Measurements from ENCODE around the gene CIROP. TPM values are rescaled to one million over a fixed set of nuclear protein-coding genes. Genes with fewer than 3 reads are reported as not detected.
A peak's percentile ranks its signal among the peaks of the same experiment; 100 is the strongest.

CIROP gene
- total and polyA plus RNA-seq, 8 donors, result 0.06 to 0.08 TPM; not detected in 6

DNA sequence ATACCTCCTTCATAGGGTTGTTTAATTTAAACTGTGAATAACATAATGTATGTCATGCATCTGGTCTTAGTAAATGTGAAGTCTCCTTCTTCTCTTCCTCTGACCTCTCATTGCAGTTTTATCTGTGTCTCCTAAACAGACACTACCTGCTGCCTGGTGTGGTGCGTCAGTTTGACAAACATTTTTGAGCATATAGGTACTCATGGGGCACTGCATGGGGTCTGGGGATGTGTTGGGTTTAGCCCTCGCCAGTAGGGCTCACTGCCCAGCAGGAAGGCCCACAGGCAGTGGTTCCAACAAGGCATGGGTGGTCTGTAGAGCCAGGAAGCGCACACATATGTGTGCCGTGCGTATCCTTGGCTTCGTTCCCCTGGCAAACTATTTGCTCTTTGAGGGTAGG, 17.3 kb upstream of the CIROP start:
- H3K27me3 ChIP-seq, result no peaks in the 10 kb centered on the region
- DNase-seq, result no peak
- no peaks in the 10 kb centered on the region for H3K9me3 ChIP-seq
- TF ChIP-seq, protein P1, sequence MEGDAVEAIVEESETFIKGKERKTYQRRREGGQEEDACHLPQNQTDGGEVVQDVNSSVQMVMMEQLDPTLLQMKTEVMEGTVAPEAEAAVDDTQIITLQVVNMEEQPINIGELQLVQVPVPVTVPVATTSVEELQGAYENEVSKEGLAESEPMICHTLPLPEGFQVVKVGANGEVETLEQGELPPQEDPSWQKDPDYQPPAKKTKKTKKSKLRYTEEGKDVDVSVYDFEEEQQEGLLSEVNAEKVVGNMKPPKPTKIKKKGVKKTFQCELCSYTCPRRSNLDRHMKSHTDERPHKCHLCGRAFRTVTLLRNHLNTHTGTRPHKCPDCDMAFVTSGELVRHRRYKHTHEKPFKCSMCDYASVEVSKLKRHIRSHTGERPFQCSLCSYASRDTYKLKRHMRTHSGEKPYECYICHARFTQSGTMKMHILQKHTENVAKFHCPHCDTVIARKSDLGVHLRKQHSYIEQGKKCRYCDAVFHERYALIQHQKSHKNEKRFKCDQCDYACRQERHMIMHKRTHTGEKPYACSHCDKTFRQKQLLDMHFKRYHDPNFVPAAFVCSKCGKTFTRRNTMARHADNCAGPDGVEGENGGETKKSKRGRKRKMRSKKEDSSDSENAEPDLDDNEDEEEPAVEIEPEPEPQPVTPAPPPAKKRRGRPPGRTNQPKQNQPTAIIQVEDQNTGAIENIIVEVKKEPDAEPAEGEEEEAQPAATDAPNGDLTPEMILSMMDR (IDR thresholded peaks at IDR 0.05), result no peak
- no peak for ATAC-seq
- intact Hi-C loops (cut with DNase I), result loop anchor here (5.0 to 10.0 kb wide), 2 partner anchors 63 to 65 kb away; partner anchors contain the start of gene SLC7A8 (in 1 of the 2)
- H3K36me3 ChIP-seq, result peaks cover 0 to 6% of the 10 kb centered on the region in 2 donors
- no peak overlapping the region for H3K4me3 ChIP-seq
- no peak overlapping the region for H3K27ac ChIP-seq
- peaks cover 11 to 42% of the 10 kb centered on the region in 2 donors for H3K4me1 ChIP-seq

DNA sequence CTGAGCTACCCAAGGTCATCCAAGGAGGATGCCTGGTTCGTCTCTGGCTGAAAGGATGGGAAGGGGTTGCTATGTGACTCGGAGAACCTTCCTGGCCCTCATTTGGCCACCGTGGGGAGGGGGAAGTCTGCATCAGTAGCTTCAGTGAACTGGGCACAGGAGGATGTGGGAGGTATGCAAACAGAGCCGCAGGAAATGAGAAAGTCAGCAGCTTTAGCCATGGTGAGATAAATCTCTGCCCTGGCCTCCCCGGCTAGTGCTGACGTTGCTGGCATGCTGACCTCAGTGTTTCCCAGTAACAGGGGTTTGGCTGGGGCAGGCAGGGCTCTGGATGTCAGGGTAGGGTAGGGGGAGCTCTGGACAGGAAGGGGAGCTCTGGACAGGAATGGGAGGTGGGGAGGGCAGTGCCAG, 16.6 kb upstream of the CIROP start:
- Histone ChIP-seq H3K36me3 (peaks cover 0 to under 1% of the 10 kb centered on the region in 2 donors), H3K27ac (no peak overlapping the region)
- ATAC-seq, result peak; percentile 21

DNA sequence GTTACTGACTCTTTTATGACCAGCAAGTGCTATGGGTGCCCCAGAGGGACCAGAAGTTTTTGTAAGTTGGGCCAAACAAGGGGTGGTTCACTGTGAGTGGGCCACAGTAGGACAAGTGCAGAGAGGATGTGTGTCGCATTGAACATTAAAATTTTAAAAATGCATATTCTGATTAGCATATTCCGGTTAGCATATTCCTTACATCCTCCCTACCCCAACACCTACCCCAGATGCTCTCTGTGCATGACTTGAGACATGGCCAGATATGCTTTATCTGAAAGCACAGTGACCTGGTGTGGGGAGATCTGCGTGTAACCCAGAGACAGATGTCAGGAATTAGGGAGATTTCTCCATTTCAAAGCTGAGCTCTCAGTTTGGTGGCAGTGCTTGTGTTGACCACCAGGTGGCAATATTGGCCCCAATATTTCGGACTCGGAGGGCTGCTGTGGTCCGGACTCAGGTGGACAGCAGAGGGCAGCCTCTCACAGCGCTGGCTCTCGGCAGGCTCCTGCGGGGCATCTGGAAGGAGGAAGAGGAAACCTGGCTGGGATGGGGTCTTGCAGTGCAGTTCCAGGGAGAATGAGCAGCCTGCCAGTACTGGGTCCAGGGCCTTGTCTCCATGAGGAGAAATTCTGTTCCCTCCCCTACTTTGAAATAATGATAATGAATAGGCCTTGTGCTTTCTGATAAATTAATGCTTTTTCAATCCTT, 15.9 kb upstream of the CIROP start:
- Histone ChIP-seq H3K27ac (peak overlapping the region in 1 of 2 donors; percentile 89), H3K36me3 (no peaks in the 10 kb centered on the region), H3K27me3 (no peaks in the 10 kb centered on the region), H3K4me1 (peaks cover 11 to 47% of the 10 kb centered on the region in 2 donors), H3K4me3 (no peak overlapping the region), H3K9me3 (no peaks in the 10 kb centered on the region)
- ATAC-seq (peak; percentile 96), DNase-seq (peak; percentile 84 to 96 (median 92))
- TF ChIP-seq, protein P1 (IDR thresholded peaks at IDR 0.05), result peak; percentile 99
- intact Hi-C loops (cut with DNase I), result loop anchor here (5.0 to 10.0 kb wide), 2 partner anchors 64 to 67 kb away; partner anchors contain the start of gene SLC7A8 (in 1 of the 2)

More for the DNA sequence above, 16.6 kb upstream of the CIROP start:
- Histone ChIP-seq H3K4me1 (peaks cover 11 to 42% of the 10 kb centered on the region in 2 donors), H3K9me3 (no peaks in the 10 kb centered on the region), H3K4me3 (no peak overlapping the region), H3K27me3 (no peaks in the 10 kb centered on the region)
- intact Hi-C loops (cut with DNase I), result loop anchor here (5.0 to 10.0 kb wide), 2 partner anchors 63 to 66 kb away; partner anchors contain the start of gene SLC7A8 (in 1 of the 2)
- DNase-seq, result peak in 1 of 4 donors; percentile 57
- TF ChIP-seq, protein P1 (IDR thresholded peaks at IDR 0.05), result no peak

DNA sequence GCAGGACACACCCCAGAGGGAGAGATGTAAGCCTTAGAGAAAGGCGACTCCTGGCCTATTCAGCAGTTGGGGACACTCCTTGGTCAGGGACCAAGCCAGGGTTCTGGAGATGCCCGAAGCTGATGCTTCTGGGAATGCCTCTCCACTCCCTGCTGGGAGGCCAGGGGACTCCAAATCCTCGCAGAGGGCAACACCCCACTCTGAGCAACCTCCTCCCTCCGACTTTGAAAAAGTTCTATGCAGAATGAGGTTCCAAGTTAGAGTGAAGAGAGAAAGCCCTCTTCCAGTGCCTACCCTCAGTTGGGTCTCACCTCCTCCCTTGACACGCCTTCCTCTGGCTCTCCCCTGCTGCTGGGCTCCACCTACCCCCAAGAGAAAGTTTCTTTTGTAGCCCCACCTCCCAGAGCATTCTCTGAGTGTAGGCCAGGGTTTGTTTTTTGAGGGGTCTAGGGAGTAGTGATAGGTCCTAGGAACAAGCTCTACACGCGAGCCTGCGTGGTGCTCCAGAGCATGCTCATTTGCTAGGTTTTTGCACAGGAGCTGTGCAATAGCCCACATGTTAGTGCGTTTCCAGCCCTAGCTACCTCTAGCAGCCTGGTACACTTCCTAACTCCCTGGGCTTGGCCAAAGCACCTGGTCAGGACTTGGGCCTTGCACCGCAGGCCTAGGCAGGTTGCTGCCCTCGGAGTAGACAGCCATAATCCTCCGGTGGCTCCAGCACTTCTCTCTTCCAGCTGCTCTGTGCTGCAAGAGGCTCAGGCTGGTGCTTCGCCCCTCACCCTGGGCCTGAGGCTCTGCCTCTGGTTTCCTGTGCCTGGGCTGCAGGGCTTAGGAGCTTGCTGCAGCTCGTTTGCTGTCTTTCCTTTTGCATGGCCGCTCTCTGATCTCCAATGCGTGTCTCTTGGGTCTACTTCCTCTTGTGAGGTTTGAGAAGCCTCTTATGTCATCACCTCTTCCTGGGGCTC, 14.9 kb upstream of the CIROP start:
- H3K27me3 ChIP-seq, result no peaks in the 10 kb centered on the region
- H3K36me3 ChIP-seq, result no peaks in the 10 kb centered on the region
- peaks cover 18 to 58% of the 10 kb centered on the region in 2 donors for H3K4me1 ChIP-seq
- intact Hi-C loops (cut with DNase I), result loop anchor here (5.0 to 10.0 kb wide), 2 partner anchors 65 to 68 kb away; partner anchors contain the start of gene SLC7A8 (in 1 of the 2)
- H3K27ac ChIP-seq, result peak overlapping the region in 1 of 2 donors; percentile 89
- TF ChIP-seq, protein P1 (IDR thresholded peaks at IDR 0.05), result no peak
- H3K4me3 ChIP-seq, result no peak overlapping the region
- H3K9me3 ChIP-seq, result no peaks in the 10 kb centered on the region
- ATAC-seq (peak; percentile 4), DNase-seq (no peak)
